ENCODE results near the gene TSC2. TPM values are rescaled to one million over a fixed set of nuclear protein-coding genes. Genes with fewer than 3 reads are reported as not detected.

Gene TSC2
- polyA plus RNA-seq, 3 donors: 11.7 to 95.1 (median 20.8) TPM

DNA sequence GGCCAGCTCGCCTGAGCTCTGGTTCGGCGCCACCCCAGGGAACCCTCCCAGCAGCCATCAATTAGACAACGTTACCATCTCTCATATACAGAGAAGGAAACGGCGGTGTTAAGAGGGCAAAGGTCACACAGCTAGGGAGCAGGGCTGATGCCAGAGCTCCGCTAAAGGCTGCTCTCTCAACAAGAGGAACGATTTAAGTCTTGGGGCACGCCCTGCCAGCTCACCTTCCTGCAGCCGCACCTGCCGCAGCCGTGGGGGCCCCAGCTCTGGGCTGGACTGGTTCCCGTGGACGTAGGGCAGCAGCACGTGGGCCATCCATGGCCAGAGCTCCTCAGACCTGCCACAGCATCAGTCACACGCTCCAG, 44.5 kb downstream of the TSC2 start:
- Mint-ChIP-seq H3K4me1 (no peaks in the 10 kb centered on the region), H3K4me3 (no peak overlapping the region)
- peaks cover 48 to 49% of the 10 kb centered on the region in 2 donors for H3K36me3 ChIP-seq (replicated peaks in 1 of 2; ENCODE audit: control insufficient read depth in 1 of 2, insufficient read depth in 2 of 2, low read length in 2 of 2)

DNA sequence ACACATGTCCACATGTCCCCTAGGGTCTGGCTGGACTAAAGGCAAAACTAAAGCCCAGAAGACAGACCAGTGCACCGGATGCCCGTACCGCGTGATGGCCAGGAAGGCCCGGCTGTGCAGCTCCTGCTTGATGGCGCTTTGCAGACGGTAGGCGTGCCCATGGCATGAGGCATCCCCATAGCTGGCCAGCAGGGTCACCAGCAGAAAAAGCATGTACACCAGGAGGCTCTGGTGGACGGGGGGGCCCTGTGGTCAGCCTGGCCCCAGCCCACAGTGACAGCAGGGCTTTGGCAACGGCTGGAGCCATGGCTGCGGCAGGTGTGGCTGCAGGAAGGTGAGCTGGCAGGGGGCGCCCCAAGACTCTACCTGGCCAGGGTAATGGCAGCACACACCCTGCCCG, 45.1 kb downstream of the TSC2 start:
- peaks cover 0 to 2% (median 0%) of the 10 kb centered on the region in 7 donors for H3K9me3 Mint-ChIP-seq
- DNase-seq: no peak
- 97% methylated on average over 12 of the region's 13 CpGs for WGBS (ENCODE audit: insufficient coverage)
- H3K4me3 Mint-ChIP-seq: no peak overlapping the region
- H3K27ac ChIP-seq (ENCODE audit: low read depth in 1 of 2, low read length in 2 of 2): no peak overlapping the region
- TF ChIP-seq, protein P1, sequence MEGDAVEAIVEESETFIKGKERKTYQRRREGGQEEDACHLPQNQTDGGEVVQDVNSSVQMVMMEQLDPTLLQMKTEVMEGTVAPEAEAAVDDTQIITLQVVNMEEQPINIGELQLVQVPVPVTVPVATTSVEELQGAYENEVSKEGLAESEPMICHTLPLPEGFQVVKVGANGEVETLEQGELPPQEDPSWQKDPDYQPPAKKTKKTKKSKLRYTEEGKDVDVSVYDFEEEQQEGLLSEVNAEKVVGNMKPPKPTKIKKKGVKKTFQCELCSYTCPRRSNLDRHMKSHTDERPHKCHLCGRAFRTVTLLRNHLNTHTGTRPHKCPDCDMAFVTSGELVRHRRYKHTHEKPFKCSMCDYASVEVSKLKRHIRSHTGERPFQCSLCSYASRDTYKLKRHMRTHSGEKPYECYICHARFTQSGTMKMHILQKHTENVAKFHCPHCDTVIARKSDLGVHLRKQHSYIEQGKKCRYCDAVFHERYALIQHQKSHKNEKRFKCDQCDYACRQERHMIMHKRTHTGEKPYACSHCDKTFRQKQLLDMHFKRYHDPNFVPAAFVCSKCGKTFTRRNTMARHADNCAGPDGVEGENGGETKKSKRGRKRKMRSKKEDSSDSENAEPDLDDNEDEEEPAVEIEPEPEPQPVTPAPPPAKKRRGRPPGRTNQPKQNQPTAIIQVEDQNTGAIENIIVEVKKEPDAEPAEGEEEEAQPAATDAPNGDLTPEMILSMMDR (IDR thresholded peaks at IDR 0.05): no peak
- H4K20me1 ChIP-seq (ENCODE audit: insufficient read depth, low read length): no peaks in the 10 kb centered on the region
- peaks cover 24 to 64% of the 10 kb centered on the region in 2 donors for H3K36me3 Mint-ChIP-seq
- no peaks in the 10 kb centered on the region for H3K27me3 ChIP-seq (ENCODE audit: control insufficient read depth in 2 of 2, insufficient read depth in 2 of 2, low read length in 2 of 2)
- intact Hi-C loops (cut with micrococcal nuclease): no loop called here
- no peak overlapping the region for H3K4me2 ChIP-seq (replicated peaks; ENCODE audit: extremely low read depth, low read length, poor library complexity, severe bottlenecking)
- no peak overlapping the region for H3K4me3 ChIP-seq (replicated peaks in 1 of 3; ENCODE audit: low read depth in 2 of 3, low read length in 3 of 3)
- H3K27ac Mint-ChIP-seq: no peak overlapping the region
- H3K9me3 ChIP-seq (replicated peaks in 1 of 2; ENCODE audit: control insufficient read depth in 1 of 2, insufficient read depth in 1 of 2, low read length in 2 of 2): no peaks in the 10 kb centered on the region
- no peak overlapping the region for H2AFZ ChIP-seq (ENCODE audit: insufficient read depth, low read depth, low read length, poor library complexity, severe bottlenecking)
- H3K27me3 Mint-ChIP-seq (ENCODE audit: low read depth in 3 of 3): no peaks in the 10 kb centered on the region
- H3K79me2 ChIP-seq (ENCODE audit: insufficient read depth, low read length): no peaks in the 10 kb centered on the region
- peaks cover 42 to 44% of the 10 kb centered on the region in 2 donors for H3K36me3 ChIP-seq (replicated peaks in 1 of 2; ENCODE audit: control insufficient read depth in 1 of 2, insufficient read depth in 2 of 2, low read length in 2 of 2)
- no peaks in the 10 kb centered on the region for H3K4me1 ChIP-seq (ENCODE audit: control insufficient read depth in 1 of 2, insufficient read depth in 2 of 2, low read length in 2 of 2)
- no peaks in the 10 kb centered on the region for H3K4me1 Mint-ChIP-seq
- no peak overlapping the region for H3K9ac ChIP-seq (ENCODE audit: insufficient read depth, low read length, poor library complexity, severe bottlenecking)

More for the DNA sequence above, 44.5 kb downstream of the TSC2 start:
- H3K27me3 ChIP-seq (ENCODE audit: control insufficient read depth in 2 of 2, insufficient read depth in 2 of 2, low read length in 2 of 2): no peaks in the 10 kb centered on the region
- Mint-ChIP-seq H3K36me3 (peaks cover 28 to 64% of the 10 kb centered on the region in 2 donors), H3K27ac (no peak overlapping the region), H3K27me3 (ENCODE audit: low read depth in 3 of 3) (no peaks in the 10 kb centered on the region), H3K9me3 (peaks cover 0 to 2% (median 0%) of the 10 kb centered on the region in 7 donors)
- intact Hi-C loops (cut with micrococcal nuclease): no loop called here
- H3K27ac ChIP-seq (ENCODE audit: low read depth in 1 of 2, low read length in 2 of 2): no peak overlapping the region
- H3K4me1 ChIP-seq (ENCODE audit: control insufficient read depth in 1 of 2, insufficient read depth in 2 of 2, low read length in 2 of 2): no peaks in the 10 kb centered on the region
- TF ChIP-seq, protein P1 (IDR thresholded peaks at IDR 0.05): no peak
- H3K4me3 ChIP-seq (replicated peaks in 1 of 3; ENCODE audit: low read depth in 2 of 3, low read length in 3 of 3): no peak overlapping the region
- 93% methylated on average over 16 of the region's 16 CpGs for WGBS (ENCODE audit: insufficient coverage)
- H3K4me2 ChIP-seq (replicated peaks; ENCODE audit: extremely low read depth, low read length, poor library complexity, severe bottlenecking): no peak overlapping the region
- H4K20me1 ChIP-seq (ENCODE audit: insufficient read depth, low read length): no peaks in the 10 kb centered on the region
- H3K79me2 ChIP-seq (ENCODE audit: insufficient read depth, low read length): no peaks in the 10 kb centered on the region
- H3K9me3 ChIP-seq (replicated peaks in 1 of 2; ENCODE audit: control insufficient read depth in 1 of 2, insufficient read depth in 1 of 2, low read length in 2 of 2): no peaks in the 10 kb centered on the region
- no peak overlapping the region for H3K9ac ChIP-seq (ENCODE audit: insufficient read depth, low read length, poor library complexity, severe bottlenecking)
- H2AFZ ChIP-seq (ENCODE audit: insufficient read depth, low read depth, low read length, poor library complexity, severe bottlenecking): no peak overlapping the region
- no peak for DNase-seq

Data from CD14-positive monocyte (primary cell).